Measurements from ENCODE around the gene TSPAN18.
A peak's percentile ranks its signal among the peaks of the same experiment; 100 is the strongest.

Gene TSPAN18

DNA sequence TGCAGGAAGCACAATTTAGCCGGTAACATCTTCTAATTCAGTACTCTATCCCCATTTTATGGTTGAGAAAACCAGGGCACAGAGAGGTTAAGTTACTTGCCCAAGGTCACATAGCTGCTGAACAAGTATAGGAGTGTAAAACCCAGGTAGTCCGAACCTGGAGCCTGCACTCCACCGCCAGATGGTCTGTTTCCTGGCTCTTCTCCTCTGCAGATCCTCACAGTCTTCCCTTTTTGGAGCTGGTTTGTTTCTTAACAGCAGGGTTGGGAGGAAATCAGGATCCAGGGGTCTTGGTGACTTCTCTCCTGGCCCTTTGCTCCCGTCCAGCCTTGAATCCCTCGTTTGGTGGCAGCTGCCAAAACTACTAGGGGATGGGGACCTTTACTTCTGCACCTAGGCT, 12.0 kb downstream of the TSPAN18 start:
- H3K9me3 ChIP-seq (ENCODE audit: insufficient read depth, low read length) = no peaks in the 10 kb centered on the region
- TF ChIP-seq SUZ12 (IDR thresholded peaks at IDR 0.05; ENCODE audit: extremely low read depth, insufficient read depth, insufficient read length) = no peak
- TF ChIP-seq YY1 (IDR thresholded peaks at IDR 0.05; ENCODE audit: insufficient read depth, insufficient read length) = no peak
- TF ChIP-seq ZNF274 (IDR thresholded peaks at IDR 0.05; ENCODE audit: low read depth, low read length) = no peak
- no peak for DNase-seq (ENCODE audit: low read depth, low spot score)
- H3K4me1 ChIP-seq (ENCODE audit: insufficient read depth, insufficient read length) = peaks cover 46% of the 10 kb centered on the region
- no peak overlapping the region for H3K9ac ChIP-seq (ENCODE audit: insufficient read length, low read depth)
- H3K36me3 ChIP-seq (ENCODE audit: insufficient read depth, insufficient read length, low read length) = peaks cover 54% of the 10 kb centered on the region
- H3K4me3 ChIP-seq (ENCODE audit: insufficient read length, low read depth) = no peak overlapping the region
- H3K27me3 ChIP-seq (ENCODE audit: insufficient read depth, insufficient read length) = no peaks in the 10 kb centered on the region

DNA sequence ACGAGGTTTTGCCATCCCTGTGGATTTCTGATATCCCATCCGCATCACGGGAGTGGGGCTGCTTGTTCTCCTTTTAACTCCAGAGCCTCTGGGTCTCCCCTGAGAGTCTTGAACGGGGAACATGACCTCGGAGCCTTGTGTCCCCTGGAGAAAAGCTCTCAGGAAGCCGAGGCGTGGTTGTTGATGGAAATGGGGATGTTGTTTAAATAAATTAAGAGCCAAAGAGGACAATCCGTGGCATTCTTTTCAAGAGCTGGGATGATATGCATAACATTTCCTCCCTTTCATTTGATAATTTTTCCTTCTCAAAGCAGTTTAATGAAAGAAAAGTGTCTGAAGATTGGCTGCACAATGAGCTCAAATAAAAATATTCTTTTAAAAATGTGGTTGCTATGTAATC, 14.2 kb downstream of the TSPAN18 start:
- Histone ChIP-seq H3K9me3 (ENCODE audit: insufficient read depth, low read length) (no peaks in the 10 kb centered on the region), H3K4me3 (ENCODE audit: insufficient read length, low read depth) (no peak overlapping the region), H3K27me3 (ENCODE audit: insufficient read depth, insufficient read length) (no peaks in the 10 kb centered on the region), H3K9ac (ENCODE audit: insufficient read length, low read depth) (no peak overlapping the region), H3K4me1 (ENCODE audit: insufficient read depth, insufficient read length) (peaks cover 35% of the 10 kb centered on the region), H3K36me3 (ENCODE audit: insufficient read depth, insufficient read length, low read length) (peaks cover 64% of the 10 kb centered on the region)
- TF ChIP-seq YY1 (IDR thresholded peaks at IDR 0.05; ENCODE audit: insufficient read depth, insufficient read length) (no peak), ZNF274 (IDR thresholded peaks at IDR 0.05; ENCODE audit: low read depth, low read length) (no peak), SUZ12 (IDR thresholded peaks at IDR 0.05; ENCODE audit: extremely low read depth, insufficient read depth, insufficient read length) (no peak)
- no peak for DNase-seq (ENCODE audit: low read depth, low spot score)

DNA sequence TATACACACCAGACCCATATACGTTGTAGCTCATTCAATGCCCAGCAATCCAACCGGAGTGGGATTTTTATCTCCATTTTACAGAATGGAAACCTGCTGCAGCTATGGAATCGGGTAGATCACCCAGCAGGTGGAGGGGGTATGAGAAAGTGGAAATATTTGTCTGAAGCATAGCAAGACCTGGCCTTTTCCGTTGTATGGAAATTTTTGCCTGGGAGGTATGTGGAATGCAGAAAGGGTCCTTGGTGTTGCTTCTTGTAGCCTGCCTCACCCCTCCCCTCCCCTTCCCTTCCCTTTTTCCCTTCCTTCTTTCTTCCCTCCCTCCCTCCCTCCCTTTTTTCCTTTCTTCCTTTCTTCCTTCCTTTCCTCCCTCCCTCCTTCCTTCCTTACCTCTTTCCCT, 15.2 kb downstream of the TSPAN18 start:
- H3K4me1 ChIP-seq (ENCODE audit: insufficient read depth, insufficient read length) = peaks cover 35% of the 10 kb centered on the region
- no peak for DNase-seq (ENCODE audit: low read depth, low spot score)
- TF ChIP-seq SUZ12 (IDR thresholded peaks at IDR 0.05; ENCODE audit: extremely low read depth, insufficient read depth, insufficient read length) (no peak), YY1 (IDR thresholded peaks at IDR 0.05; ENCODE audit: insufficient read depth, insufficient read length) (no peak), ZNF274 (IDR thresholded peaks at IDR 0.05; ENCODE audit: low read depth, low read length) (no peak)
- H3K27me3 ChIP-seq (ENCODE audit: insufficient read depth, insufficient read length) = no peaks in the 10 kb centered on the region
- H3K4me3 ChIP-seq (ENCODE audit: insufficient read length, low read depth) = no peak overlapping the region
- H3K9me3 ChIP-seq (ENCODE audit: insufficient read depth, low read length) = no peaks in the 10 kb centered on the region
- peaks cover 59% of the 10 kb centered on the region for H3K36me3 ChIP-seq (ENCODE audit: insufficient read depth, insufficient read length, low read length)
- H3K9ac ChIP-seq (ENCODE audit: insufficient read length, low read depth) = no peak overlapping the region

DNA sequence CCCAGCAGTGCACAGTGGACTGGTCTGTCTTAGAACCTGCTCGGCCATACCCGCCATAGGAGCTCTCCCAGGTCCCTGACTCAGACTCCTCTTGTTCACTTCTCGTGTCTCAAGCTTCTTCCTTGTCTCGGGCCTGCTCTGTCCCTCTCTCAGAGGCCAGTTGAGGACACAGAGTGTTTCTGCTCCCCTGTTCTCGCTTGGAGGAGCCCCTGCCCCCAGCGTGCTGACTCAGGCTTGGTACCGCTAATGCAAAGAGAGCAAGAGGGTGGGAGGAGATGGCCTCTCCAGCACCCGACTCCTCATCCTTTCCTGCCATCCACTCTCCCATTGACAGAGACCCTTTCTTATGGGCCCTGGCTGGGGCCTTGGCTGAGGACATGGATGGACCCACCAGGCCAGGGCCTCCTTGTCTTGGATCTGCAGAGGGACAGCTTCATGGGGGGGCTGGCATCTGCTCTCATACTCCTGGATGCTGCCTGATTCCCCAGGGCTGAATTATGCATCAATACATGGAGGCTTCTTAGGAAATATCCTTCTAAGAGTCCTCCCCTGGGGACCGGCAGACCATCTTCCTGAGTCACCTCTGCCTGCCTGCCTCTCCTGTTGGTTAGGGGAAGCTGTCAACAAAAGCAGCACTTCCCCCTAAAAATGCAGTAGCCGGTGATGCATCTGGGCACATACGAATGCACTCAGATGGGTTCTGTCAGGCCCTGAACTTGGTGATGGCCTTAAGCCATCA, 15.9 kb downstream of the TSPAN18 start:
- no peaks in the 10 kb centered on the region for H3K9me3 ChIP-seq (ENCODE audit: insufficient read depth, low read length)
- H3K4me3 ChIP-seq (ENCODE audit: insufficient read length, low read depth) = no peak overlapping the region
- H3K27me3 ChIP-seq (ENCODE audit: insufficient read depth, insufficient read length) = no peaks in the 10 kb centered on the region
- DNase-seq (ENCODE audit: low read depth, low spot score) = no peak
- TF ChIP-seq YY1 (IDR thresholded peaks at IDR 0.05; ENCODE audit: insufficient read depth, insufficient read length) = no peak
- no peak for TF ChIP-seq ZNF274 (IDR thresholded peaks at IDR 0.05; ENCODE audit: low read depth, low read length)
- no peak for TF ChIP-seq SUZ12 (IDR thresholded peaks at IDR 0.05; ENCODE audit: extremely low read depth, insufficient read depth, insufficient read length)
- peak overlapping the region; percentile 14 for H3K9ac ChIP-seq (ENCODE audit: insufficient read length, low read depth)
- H3K4me1 ChIP-seq (ENCODE audit: insufficient read depth, insufficient read length) = peaks cover 35% of the 10 kb centered on the region
- peaks cover 58% of the 10 kb centered on the region for H3K36me3 ChIP-seq (ENCODE audit: insufficient read depth, insufficient read length, low read length)

DNA sequence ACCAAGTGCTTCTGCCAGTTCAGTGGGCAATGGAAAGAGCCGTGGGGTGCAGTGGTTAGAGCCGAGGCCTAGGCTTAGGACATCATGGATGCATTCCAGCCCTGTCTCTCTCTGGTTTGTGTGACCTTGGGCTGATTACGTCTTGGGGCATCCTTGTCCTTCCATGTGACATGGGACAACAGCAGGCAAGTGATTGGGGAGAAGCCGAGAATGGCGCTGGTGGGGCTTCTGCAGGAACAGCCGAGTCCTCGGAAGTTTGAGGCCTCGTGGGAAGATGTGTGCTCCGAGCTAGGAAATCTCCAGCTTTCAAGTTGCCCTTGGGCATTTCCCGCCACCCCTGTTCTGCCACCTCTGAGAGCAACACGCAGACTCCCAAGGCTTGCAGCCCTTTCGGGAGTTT, 16.6 kb downstream of the TSPAN18 start:
- peak overlapping the region; percentile 14 for H3K9ac ChIP-seq (ENCODE audit: insufficient read length, low read depth)
- peaks cover 52% of the 10 kb centered on the region for H3K36me3 ChIP-seq (ENCODE audit: insufficient read depth, insufficient read length, low read length)
- H3K27me3 ChIP-seq (ENCODE audit: insufficient read depth, insufficient read length) = no peaks in the 10 kb centered on the region
- peaks cover 35% of the 10 kb centered on the region for H3K4me1 ChIP-seq (ENCODE audit: insufficient read depth, insufficient read length)
- H3K4me3 ChIP-seq (ENCODE audit: insufficient read length, low read depth) = no peak overlapping the region
- TF ChIP-seq ZNF274 (IDR thresholded peaks at IDR 0.05; ENCODE audit: low read depth, low read length) (no peak), YY1 (IDR thresholded peaks at IDR 0.05; ENCODE audit: insufficient read depth, insufficient read length) (no peak), SUZ12 (IDR thresholded peaks at IDR 0.05; ENCODE audit: extremely low read depth, insufficient read depth, insufficient read length) (no peak)
- H3K9me3 ChIP-seq (ENCODE audit: insufficient read depth, low read length) = no peaks in the 10 kb centered on the region
- DNase-seq (ENCODE audit: low read depth, low spot score) = no peak

DNA sequence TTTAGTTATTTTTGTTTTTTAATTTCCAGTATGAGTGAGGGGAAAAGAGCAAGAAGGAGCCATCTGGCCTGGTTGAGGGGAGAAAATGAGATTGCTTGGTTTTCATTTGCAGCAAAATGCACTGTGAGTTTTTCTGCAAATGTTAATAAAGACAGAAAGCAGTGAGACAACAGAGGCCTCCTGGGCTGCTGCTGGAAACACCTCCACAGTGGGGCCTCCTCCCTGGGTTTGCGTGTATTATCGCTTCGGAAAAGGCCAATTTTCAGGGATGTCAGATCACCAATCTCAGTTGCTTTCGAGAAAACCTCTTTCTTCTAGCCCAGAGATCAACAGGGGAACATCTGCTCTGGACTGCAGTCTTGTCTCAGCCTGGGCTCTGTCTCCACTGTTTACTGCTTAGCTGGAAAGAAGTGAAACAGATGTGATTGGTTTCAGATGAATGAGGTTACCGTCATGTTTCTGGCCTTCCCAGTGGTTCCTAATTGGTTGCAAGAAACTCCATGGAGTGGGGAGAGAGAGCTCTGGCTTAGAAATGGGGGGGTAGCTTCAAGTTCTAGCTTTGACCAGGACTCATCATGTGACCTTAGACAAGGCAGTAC, 17.3 kb downstream of the TSPAN18 start:
- DNase-seq (ENCODE audit: low read depth, low spot score) = no peak
- no peak overlapping the region for H3K9ac ChIP-seq (ENCODE audit: insufficient read length, low read depth)
- no peak overlapping the region for H3K4me3 ChIP-seq (ENCODE audit: insufficient read length, low read depth)
- H3K36me3 ChIP-seq (ENCODE audit: insufficient read depth, insufficient read length, low read length) = peaks cover 49% of the 10 kb centered on the region
- TF ChIP-seq ZNF274 (IDR thresholded peaks at IDR 0.05; ENCODE audit: low read depth, low read length) (no peak), YY1 (IDR thresholded peaks at IDR 0.05; ENCODE audit: insufficient read depth, insufficient read length) (no peak), SUZ12 (IDR thresholded peaks at IDR 0.05; ENCODE audit: extremely low read depth, insufficient read depth, insufficient read length) (no peak)
- H3K4me1 ChIP-seq (ENCODE audit: insufficient read depth, insufficient read length) = peaks cover 35% of the 10 kb centered on the region
- H3K9me3 ChIP-seq (ENCODE audit: insufficient read depth, low read length) = no peaks in the 10 kb centered on the region
- H3K27me3 ChIP-seq (ENCODE audit: insufficient read depth, insufficient read length) = no peaks in the 10 kb centered on the region

DNA sequence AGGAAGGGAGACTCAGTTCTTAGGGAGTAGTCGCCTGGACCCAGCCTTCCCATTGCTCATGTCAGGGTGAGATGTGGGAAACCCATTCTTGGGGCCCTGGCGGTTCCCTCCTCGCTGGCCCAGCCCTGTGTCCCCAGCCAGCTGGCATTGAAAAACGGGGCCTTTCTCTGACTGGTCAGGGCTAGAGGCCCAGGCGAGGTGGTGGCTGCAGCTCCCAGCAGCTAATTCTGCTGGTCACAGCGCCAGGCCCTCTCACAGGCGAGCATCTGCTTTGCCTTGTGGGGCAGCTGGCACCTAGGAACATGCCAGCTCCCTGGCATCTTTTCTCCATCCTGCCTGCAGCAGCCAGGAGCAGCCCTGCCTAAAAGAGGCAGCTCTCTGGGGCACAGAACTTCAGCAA, 20.1 kb downstream of the TSPAN18 start:
- peaks cover 47% of the 10 kb centered on the region for H3K36me3 ChIP-seq (ENCODE audit: insufficient read depth, insufficient read length, low read length)
- no peak overlapping the region for H3K9ac ChIP-seq (ENCODE audit: insufficient read length, low read depth)
- DNase-seq (ENCODE audit: low read depth, low spot score) = no peak
- H3K27me3 ChIP-seq (ENCODE audit: insufficient read depth, insufficient read length) = no peaks in the 10 kb centered on the region
- TF ChIP-seq SUZ12 (IDR thresholded peaks at IDR 0.05; ENCODE audit: extremely low read depth, insufficient read depth, insufficient read length) (no peak), ZNF274 (IDR thresholded peaks at IDR 0.05; ENCODE audit: low read depth, low read length) (no peak)
- no peak overlapping the region for H3K4me3 ChIP-seq (ENCODE audit: insufficient read length, low read depth)
- no peaks in the 10 kb centered on the region for H3K9me3 ChIP-seq (ENCODE audit: insufficient read depth, low read length)
- peaks cover 17% of the 10 kb centered on the region for H3K4me1 ChIP-seq (ENCODE audit: insufficient read depth, insufficient read length)
